HG03139 (cell line): ENCODE data around the gene CACTIN.
"Not testable (repeated sequence)": the region's sequence is repeated elsewhere in the genome, so short reads cannot be mapped to it uniquely, and the experiment has no call there.

Experiments used
- ATAC-seq: cut with Tn5 transposase; IDR thresholded peaks from one replicate; pipeline ENCODE4 v1.9.1; 2021; ENCODE audit not compliant: unreplicated experiment

Gene CACTIN

GRCh38 chr19:3628766-3629165 lies 2.2 kb upstream of the CACTIN start:
- not testable (repeated sequence) for ATAC-seq

GRCh38 chr19:3627351-3627723 lies 747 bp upstream of the CACTIN start:
- no peak for ATAC-seq

GRCh38 chr19:3625996-3626472 lies 556 bp downstream of the CACTIN start:
- no peak for ATAC-seq

GRCh38 chr19:3623716-3624115 lies 2.9 kb downstream of the CACTIN start:
- ATAC-seq: no peak

- ATAC-seq: no peak
Observed at GRCh38 chr19:3622224-3622623, 4.4 kb downstream of the CACTIN start.

GRCh38 chr19:3621689-3622088 lies 4.9 kb downstream of the CACTIN start:
- no peak for ATAC-seq

- no peak for ATAC-seq
Observed at GRCh38 chr19:3620817-3621547, 5.6 kb downstream of the CACTIN start.

- ATAC-seq: no peak
Observed at GRCh38 chr19:3620145-3620816, 6.3 kb downstream of the CACTIN start.

- ATAC-seq: no peak
Observed at GRCh38 chr19:3619631-3620012, 7.0 kb downstream of the CACTIN start.

- no peak for ATAC-seq
Observed at GRCh38 chr19:3618811-3619630, 7.6 kb downstream of the CACTIN start.

GRCh38 chr19:3618144-3618810 lies 8.3 kb downstream of the CACTIN start:
- ATAC-seq: no peak

GRCh38 chr19:3617463-3617862 lies 9.1 kb downstream of the CACTIN start:
- no peak for ATAC-seq

GRCh38 chr19:3615524-3616135 lies 11.0 kb downstream of the CACTIN start:
- ATAC-seq: no peak

GRCh38 chr19:3614858-3615505 lies 11.6 kb downstream of the CACTIN start:
- no peak for ATAC-seq

GRCh38 chr19:3613818-3614661 lies 12.6 kb downstream of the CACTIN start:
- no peak for ATAC-seq

GRCh38 chr19:3612901-3613741 lies 13.5 kb downstream of the CACTIN start:
- ATAC-seq: no peak

- ATAC-seq: no peak
Observed at GRCh38 chr19:3612330-3612729, 14.3 kb downstream of the CACTIN start.

- no peak for ATAC-seq
Observed at GRCh38 chr19:3611841-3612240, 14.7 kb downstream of the CACTIN start.
